BE2C (cell line): ENCODE measurements around the gene HSPB8.

Experiments used
- DNase-seq: peaks from one replicate; pipeline ENCODE4 v3.0.0-alpha.2; 2020
- H3K27me3 ChIP-seq: fragments of 250-450 bp; sonication (Bioruptor Pico); 2 replicates; pipeline ENCODE4 v1.5.1; 2020; ENCODE audit warnings: mild to moderate bottlenecking
- H3K36me3 ChIP-seq: fragments of 250-450 bp; sonication (Bioruptor Pico); 2 replicates; pipeline ENCODE4 v1.5.1; 2020; ENCODE audit warnings: mild to moderate bottlenecking
- H3K4me1 ChIP-seq: fragments of 250-450 bp; sonication (Bioruptor Pico); 2 replicates; pipeline ENCODE4 v1.5.1; 2020
- H3K4me3 ChIP-seq: 2 replicates; pipeline ENCODE4 v1.5.1; 2011; ENCODE audit warnings: low read depth, low read length
- H3K9me3 ChIP-seq: fragments of 250-450 bp; sonication (Bioruptor Pico); 2 replicates; pipeline ENCODE4 v1.5.1; 2020
- CTCF ChIP-seq: IDR thresholded peaks from 2 replicates; pipeline ENCODE4 v1.5.1; 2012; ENCODE audit warnings: mild to moderate bottlenecking, low read depth, low read length

The HSPB8 gene

GRCh38 chr12:119195256-119195655 is 16.5 kb downstream of the HSPB8 start:
- no peaks in the 10 kb centered on the region for H3K4me1 ChIP-seq
- no peaks in the 10 kb centered on the region for H3K36me3 ChIP-seq
- no peaks in the 10 kb centered on the region for H3K27me3 ChIP-seq
- no peak for TF ChIP-seq CTCF
- no peak for DNase-seq
- H3K4me3 ChIP-seq: no peak overlapping the region
- H3K9me3 ChIP-seq: no peaks in the 10 kb centered on the region

- TF ChIP-seq CTCF: no peak
- no peaks in the 10 kb centered on the region for H3K27me3 ChIP-seq
- DNase-seq: no peak
- no peaks in the 10 kb centered on the region for H3K36me3 ChIP-seq
- H3K4me3 ChIP-seq: no peak overlapping the region
- H3K9me3 ChIP-seq: no peaks in the 10 kb centered on the region
- no peaks in the 10 kb centered on the region for H3K4me1 ChIP-seq
These were observed 19.7 kb downstream of the HSPB8 start for GRCh38 chr12:119198440-119198839.

GRCh38 chr12:119200601-119201000 is 21.9 kb downstream of the HSPB8 start:
- H3K36me3 ChIP-seq: no peaks in the 10 kb centered on the region
- no peak overlapping the region for H3K4me3 ChIP-seq
- no peak for TF ChIP-seq CTCF
- H3K9me3 ChIP-seq: no peaks in the 10 kb centered on the region
- no peaks in the 10 kb centered on the region for H3K4me1 ChIP-seq
- no peak for DNase-seq
- no peaks in the 10 kb centered on the region for H3K27me3 ChIP-seq

- no peak for TF ChIP-seq CTCF
- H3K27me3 ChIP-seq: no peaks in the 10 kb centered on the region
- H3K4me3 ChIP-seq: no peak overlapping the region
- no peaks in the 10 kb centered on the region for H3K4me1 ChIP-seq
- H3K9me3 ChIP-seq: no peaks in the 10 kb centered on the region
- H3K36me3 ChIP-seq: no peaks in the 10 kb centered on the region
- DNase-seq: no peak
These were observed 23.2 kb downstream of the HSPB8 start for GRCh38 chr12:119201789-119202543.

- no peak for DNase-seq
- Histone ChIP-seq H3K36me3 (no peaks in the 10 kb centered on the region), H3K4me1 (no peaks in the 10 kb centered on the region), H3K4me3 (no peak overlapping the region), H3K27me3 (no peaks in the 10 kb centered on the region), H3K9me3 (no peaks in the 10 kb centered on the region)
- TF ChIP-seq CTCF: no peak
These were observed 23.8 kb downstream of the HSPB8 start for GRCh38 chr12:119202544-119202943.

GRCh38 chr12:119204131-119204530 is 25.4 kb downstream of the HSPB8 start:
- H3K9me3 ChIP-seq: no peaks in the 10 kb centered on the region; the same call in 1 of the 2 replicates
- no peaks in the 10 kb centered on the region for H3K27me3 ChIP-seq
- no peaks in the 10 kb centered on the region for H3K36me3 ChIP-seq
- no peaks in the 10 kb centered on the region for H3K4me1 ChIP-seq
- TF ChIP-seq CTCF: no peak
- no peak overlapping the region for H3K4me3 ChIP-seq
- no peak for DNase-seq
